HUES6 (cell line): ENCODE measurements around the gene TMEM266.

Experiments used
- H3K27ac ChIP-seq: 2 replicates; pipeline ENCODE4 v1.7.0; 2013; ENCODE audit warnings: low read depth, mild to moderate bottlenecking, low read length, inconsistent platforms
- H3K27me3 ChIP-seq: 2 replicates; pipeline ENCODE4 v1.6.1; 2013; ENCODE audit warnings: low read length; ENCODE audit not compliant: control insufficient read depth, insufficient read depth
- H3K36me3 ChIP-seq: 2 replicates; pipeline ENCODE4 v1.6.1; 2013; ENCODE audit warnings: low read length; ENCODE audit not compliant: control insufficient read depth, insufficient read depth
- H3K4me1 ChIP-seq: 2 replicates; pipeline ENCODE4 v1.6.1; 2013; ENCODE audit warnings: low read length; ENCODE audit not compliant: control insufficient read depth, insufficient read depth
- H3K4me3 ChIP-seq: 2 replicates; pipeline ENCODE4 v1.5.1; 2013; ENCODE audit warnings: low read depth, low read length
- H3K9ac ChIP-seq: one replicate; pipeline ENCODE4 v1.6.1; 2013; ENCODE audit warnings: mild to moderate bottlenecking, low read length
- H3K9me3 ChIP-seq: 2 replicates; pipeline ENCODE4 v1.6.1; 2013; ENCODE audit warnings: low read depth, low read length; ENCODE audit not compliant: control insufficient read depth, insufficient read depth

Gene TMEM266

GRCh38 chr15:76175442-76175841 is 115.7 kb downstream of the TMEM266 start:
- Histone ChIP-seq H3K9ac (no peak overlapping the region), H3K27ac (no peak overlapping the region), H3K27me3 (no peaks in the 10 kb centered on the region), H3K36me3 (no peaks in the 10 kb centered on the region), H3K4me3 (no peak overlapping the region), H3K9me3 (no peaks in the 10 kb centered on the region), H3K4me1 (peaks cover 10% of the 10 kb centered on the region; the same call in 1 of the 2 replicates)

GRCh38 chr15:76176059-76176458 is 116.3 kb downstream of the TMEM266 start:
- H3K9ac ChIP-seq = no peak overlapping the region
- H3K4me3 ChIP-seq = no peak overlapping the region
- peaks cover 10% of the 10 kb centered on the region; the same call in 1 of the 2 replicates for H3K4me1 ChIP-seq
- no peaks in the 10 kb centered on the region for H3K9me3 ChIP-seq
- no peaks in the 10 kb centered on the region for H3K36me3 ChIP-seq
- H3K27me3 ChIP-seq = no peaks in the 10 kb centered on the region
- no peak overlapping the region for H3K27ac ChIP-seq

- peaks cover 10% of the 10 kb centered on the region; the same call in 1 of the 2 replicates for H3K4me1 ChIP-seq
- H3K4me3 ChIP-seq = no peak overlapping the region
- H3K9ac ChIP-seq = no peak overlapping the region
- no peaks in the 10 kb centered on the region for H3K9me3 ChIP-seq
- H3K27ac ChIP-seq = no peak overlapping the region
- H3K27me3 ChIP-seq = no peaks in the 10 kb centered on the region
- H3K36me3 ChIP-seq = no peaks in the 10 kb centered on the region
Measured at GRCh38 chr15:76176487-76177085, 116.8 kb downstream of the TMEM266 start.

DNA sequence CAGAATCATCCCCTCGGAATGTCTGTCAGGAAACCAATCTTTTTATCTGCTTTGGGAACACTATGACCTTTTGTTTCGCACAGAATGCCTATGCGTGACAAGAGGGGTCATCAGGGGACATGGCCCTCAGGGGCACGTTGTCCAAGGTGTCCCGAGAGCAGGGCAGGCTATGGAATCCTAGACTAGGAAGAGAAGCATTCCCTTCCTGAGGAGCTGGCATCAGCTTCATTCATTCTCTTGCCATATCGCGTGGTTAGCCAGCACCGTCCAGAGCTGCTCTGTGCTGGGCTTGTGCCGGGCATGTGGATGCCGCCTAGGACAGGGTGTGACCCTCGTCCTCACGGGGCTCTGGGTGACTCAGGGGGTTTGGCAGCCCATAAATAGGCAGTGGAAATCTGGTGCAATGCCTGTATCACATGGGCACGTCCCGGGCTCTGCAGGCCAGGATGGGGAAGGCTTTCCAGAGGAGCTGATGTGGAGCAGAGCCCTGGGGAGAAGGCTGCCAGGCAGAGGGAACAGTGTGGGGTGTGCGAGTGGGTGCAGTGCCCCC is 117.8 kb downstream of the TMEM266 start:
- Histone ChIP-seq H3K4me1 (peaks cover 10% of the 10 kb centered on the region; the same call in 1 of the 2 replicates), H3K27me3 (no peaks in the 10 kb centered on the region), H3K27ac (no peak overlapping the region), H3K9me3 (no peaks in the 10 kb centered on the region), H3K9ac (no peak overlapping the region), H3K4me3 (no peak overlapping the region), H3K36me3 (no peaks in the 10 kb centered on the region)

- H3K4me1 ChIP-seq = peaks cover 10% of the 10 kb centered on the region; the same call in 1 of the 2 replicates
- H3K4me3 ChIP-seq = no peak overlapping the region
- H3K9me3 ChIP-seq = no peaks in the 10 kb centered on the region
- no peak overlapping the region for H3K9ac ChIP-seq
- H3K27ac ChIP-seq = no peak overlapping the region
- H3K36me3 ChIP-seq = no peaks in the 10 kb centered on the region
- H3K27me3 ChIP-seq = no peaks in the 10 kb centered on the region
Measured at GRCh38 chr15:76178296-76179000, 118.7 kb downstream of the TMEM266 start.

DNA sequence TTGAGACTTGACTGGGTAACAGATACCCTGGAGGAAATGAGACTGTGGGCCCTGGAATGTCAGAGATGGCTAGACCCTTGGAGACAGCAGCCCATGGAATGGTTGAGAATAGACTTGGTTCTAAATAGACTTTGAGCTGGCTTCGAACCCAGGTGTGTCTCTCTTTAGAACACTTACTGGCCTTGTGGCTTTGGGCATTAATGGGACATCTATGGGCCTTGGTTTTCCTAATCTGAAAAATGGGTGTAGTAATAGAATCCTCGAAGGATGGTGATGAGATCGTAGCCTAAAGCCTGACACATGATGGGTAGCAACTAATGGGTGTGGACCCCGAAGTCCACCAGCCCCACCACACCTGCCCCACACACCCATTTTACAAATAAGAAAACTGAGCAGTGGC is 119.2 kb downstream of the TMEM266 start:
- Histone ChIP-seq H3K27ac (no peak overlapping the region), H3K9ac (no peak overlapping the region), H3K27me3 (no peaks in the 10 kb centered on the region)

GRCh38 chr15:76180321-76180720 is 120.5 kb downstream of the TMEM266 start:
- Histone ChIP-seq H3K4me3 (no peak overlapping the region), H3K27me3 (no peaks in the 10 kb centered on the region), H3K4me1 (peaks cover 10% of the 10 kb centered on the region; the same call in 1 of the 2 replicates), H3K27ac (no peak overlapping the region), H3K9me3 (no peaks in the 10 kb centered on the region), H3K36me3 (no peaks in the 10 kb centered on the region), H3K9ac (no peak overlapping the region)

More for the DNA sequence above, 119.2 kb downstream of the TMEM266 start:
- H3K4me1 ChIP-seq = peaks cover 10% of the 10 kb centered on the region; the same call in 1 of the 2 replicates
- no peaks in the 10 kb centered on the region for H3K36me3 ChIP-seq
- no peaks in the 10 kb centered on the region for H3K9me3 ChIP-seq
- H3K4me3 ChIP-seq = no peak overlapping the region

GRCh38 chr15:76181705-76182107 is 121.9 kb downstream of the TMEM266 start:
- Histone ChIP-seq H3K9me3 (no peaks in the 10 kb centered on the region), H3K4me3 (no peak overlapping the region), H3K27me3 (no peaks in the 10 kb centered on the region), H3K9ac (no peak overlapping the region), H3K27ac (no peak overlapping the region), H3K4me1 (peaks cover 13% of the 10 kb centered on the region; the same call in 1 of the 2 replicates), H3K36me3 (no peaks in the 10 kb centered on the region)

DNA sequence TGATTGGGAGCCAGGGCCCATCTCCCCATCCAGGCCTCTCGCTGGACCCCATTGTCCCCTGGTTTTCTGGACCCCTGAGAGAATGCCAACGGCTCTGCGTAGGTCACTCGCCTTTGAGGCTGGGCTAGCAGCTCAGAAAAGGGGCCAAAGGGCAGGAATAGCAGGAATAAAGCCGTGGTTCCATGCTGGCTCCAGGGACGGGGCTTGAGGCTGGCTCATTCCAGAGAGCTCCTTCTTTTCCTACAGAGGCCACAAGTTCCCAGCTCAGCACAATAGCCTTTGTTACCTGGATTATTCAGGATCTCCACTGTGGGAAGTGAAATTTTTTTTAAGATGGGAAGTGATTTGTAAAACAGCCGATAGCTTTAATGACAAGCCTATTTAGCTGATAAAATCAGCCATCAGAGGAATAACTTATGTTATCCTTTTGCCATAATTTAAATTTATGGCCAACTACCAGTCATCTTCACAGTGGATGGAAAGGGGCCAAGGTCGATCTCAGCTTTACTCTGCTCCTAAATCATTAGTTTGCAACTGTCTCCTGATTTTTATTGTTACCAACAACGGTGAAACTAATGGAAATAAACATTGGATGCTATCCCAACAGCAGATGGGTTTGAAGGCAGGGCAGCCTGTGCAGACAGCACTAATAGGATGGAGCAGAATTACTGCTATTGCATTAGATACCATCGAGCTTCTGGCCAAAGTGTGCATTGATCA is 124.3 kb downstream of the TMEM266 start:
- Histone ChIP-seq H3K36me3 (no peaks in the 10 kb centered on the region), H3K27ac (no peak overlapping the region), H3K9ac (no peak overlapping the region), H3K4me3 (no peak overlapping the region), H3K9me3 (no peaks in the 10 kb centered on the region), H3K4me1 (peaks cover 3% of the 10 kb centered on the region; the same call in 1 of the 2 replicates), H3K27me3 (peaks cover 6% of the 10 kb centered on the region; the same call in 1 of the 2 replicates)

GRCh38 chr15:76184650-76185035 is 124.9 kb downstream of the TMEM266 start:
- peaks cover 3% of the 10 kb centered on the region; the same call in 1 of the 2 replicates for H3K4me1 ChIP-seq
- no peaks in the 10 kb centered on the region for H3K36me3 ChIP-seq
- H3K9me3 ChIP-seq = no peaks in the 10 kb centered on the region
- H3K27ac ChIP-seq = no peak overlapping the region
- no peak overlapping the region for H3K4me3 ChIP-seq
- H3K27me3 ChIP-seq = peaks cover 11% of the 10 kb centered on the region; the same call in 1 of the 2 replicates
- no peak overlapping the region for H3K9ac ChIP-seq
